GM19099 (cell line): Measurements from ENCODE around the gene SET.
A peak's percentile ranks its signal among the peaks of the same experiment; 100 is the strongest.

Experiments used
- POLR2A ChIP-seq: IDR thresholded peaks from 3 replicates; pipeline ENCODE4 v1.6.1; 2011; ENCODE audit warnings: low read depth; ENCODE audit not compliant: insufficient read length; ENCODE audit errors: extremely low read depth

Gene SET

DNA sequence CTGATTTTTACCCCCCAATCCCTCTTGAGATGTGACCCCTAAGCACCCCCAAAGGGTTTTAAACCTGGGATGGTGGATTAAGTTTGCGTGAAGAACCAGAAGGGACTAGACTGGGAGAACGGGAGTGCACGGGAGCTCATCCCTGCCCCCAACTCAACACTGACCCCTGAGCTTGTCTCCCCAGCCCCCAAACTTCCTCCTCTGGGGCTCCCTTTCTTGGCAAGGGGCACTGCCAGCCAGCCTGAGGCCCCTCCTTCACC, 5.0 kb upstream of the SET start:
- peak; percentile 40 for TF ChIP-seq POLR2A

DNA sequence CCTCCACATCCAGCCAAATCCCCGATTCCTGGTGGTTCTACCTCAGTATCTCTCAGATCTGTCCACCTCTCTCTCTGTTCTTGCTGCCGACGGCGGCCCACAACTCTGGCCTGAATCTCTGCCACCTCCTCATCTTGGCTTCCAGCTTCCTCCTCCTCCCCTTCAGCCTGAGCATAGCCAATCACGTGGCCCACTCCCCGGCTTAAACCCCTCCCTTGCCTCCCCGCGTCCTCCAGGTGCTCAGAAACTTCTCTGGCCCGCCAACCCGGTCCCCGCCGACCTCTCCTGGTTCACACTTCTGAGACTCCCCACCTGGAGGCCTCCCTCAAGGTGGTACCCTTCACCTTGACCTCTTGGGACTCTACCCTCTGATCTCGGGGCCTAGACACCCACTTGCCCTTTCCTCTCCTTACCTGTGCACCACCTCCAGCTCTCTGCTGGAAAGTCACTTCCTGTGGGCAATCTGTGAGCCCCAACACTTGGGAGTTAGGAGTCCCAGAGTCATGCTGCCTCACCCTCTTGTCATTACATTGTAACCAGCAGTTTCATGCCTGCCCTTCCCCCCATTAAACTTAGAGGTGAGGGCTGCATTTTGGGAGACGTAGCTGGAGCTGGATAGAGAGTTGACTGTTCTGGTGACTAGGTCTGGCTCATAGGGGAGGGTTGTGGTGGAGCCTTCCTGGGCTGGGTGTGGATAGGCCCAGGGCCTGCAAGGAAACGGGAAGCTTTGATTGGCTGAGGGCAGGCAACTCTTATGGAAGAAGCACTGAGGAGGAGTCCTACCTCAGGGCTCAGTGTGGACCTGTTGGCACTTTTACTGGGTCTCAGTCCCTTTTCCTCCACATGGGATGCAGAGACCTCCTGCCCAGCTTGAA, 4.5 kb upstream of the SET start:
- peak; percentile 95 for TF ChIP-seq POLR2A

DNA sequence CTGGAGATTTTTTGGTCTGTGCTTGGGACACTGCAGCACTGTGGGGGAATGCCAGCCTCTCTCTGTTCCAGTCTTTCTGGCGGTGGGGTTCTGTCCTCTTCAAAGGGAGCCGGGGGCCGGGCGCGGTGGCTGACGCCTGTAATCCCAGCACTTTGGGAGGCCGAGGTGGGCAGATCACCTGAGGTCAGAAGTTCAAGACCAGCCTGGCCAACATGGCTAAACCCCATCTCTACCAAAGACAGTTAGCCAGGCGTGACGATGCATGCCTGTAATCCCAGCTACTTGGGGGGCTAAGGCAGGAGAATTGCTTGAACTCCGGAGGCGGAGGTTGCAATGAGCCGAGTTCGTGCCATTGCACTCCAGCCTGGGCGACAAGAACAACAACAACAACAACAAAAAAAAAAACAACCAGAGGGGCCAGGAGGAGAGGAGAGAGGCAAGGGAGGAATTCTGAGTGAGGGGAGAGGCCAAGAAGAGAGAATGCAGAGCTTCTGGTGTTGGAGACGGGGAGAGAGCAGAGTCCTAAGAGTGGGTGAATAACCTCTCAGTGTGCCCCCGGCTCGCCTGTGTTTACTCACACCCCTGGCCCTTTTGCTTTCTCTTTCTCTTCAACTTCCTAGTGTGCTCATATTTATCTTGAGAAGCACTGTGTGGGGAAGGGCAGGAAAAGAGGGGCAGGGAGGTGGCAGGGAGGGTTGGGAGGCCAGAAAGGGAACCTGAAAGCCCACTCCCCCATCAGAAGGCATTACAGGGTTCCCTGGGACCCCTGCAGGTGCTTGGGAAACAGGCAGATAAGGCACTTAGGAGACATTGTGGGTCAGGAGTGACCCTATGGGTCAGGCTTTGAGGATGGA, 3.2 kb upstream of the SET start:
- TF ChIP-seq POLR2A: no peak

DNA sequence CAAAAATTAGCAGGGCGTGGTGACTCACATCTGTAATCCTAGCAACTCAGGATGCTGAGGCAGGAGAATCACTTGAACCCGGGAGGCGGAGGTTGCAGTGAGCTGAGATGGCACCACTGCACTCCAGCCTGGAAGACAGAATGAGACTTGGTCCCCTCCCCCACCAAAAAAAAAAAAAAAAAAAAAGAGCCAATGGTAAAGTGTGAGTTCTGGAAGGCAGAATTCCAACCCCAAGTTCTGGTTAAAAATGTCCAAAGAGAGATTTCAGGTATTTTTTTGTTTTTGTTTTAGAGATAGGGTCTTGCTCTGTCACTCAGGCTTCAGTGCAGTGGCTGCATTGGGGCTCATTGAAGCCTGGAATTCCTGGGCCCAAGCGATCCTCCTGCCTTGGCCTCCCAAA, 1.6 kb upstream of the SET start:
- TF ChIP-seq POLR2A: no peak

DNA sequence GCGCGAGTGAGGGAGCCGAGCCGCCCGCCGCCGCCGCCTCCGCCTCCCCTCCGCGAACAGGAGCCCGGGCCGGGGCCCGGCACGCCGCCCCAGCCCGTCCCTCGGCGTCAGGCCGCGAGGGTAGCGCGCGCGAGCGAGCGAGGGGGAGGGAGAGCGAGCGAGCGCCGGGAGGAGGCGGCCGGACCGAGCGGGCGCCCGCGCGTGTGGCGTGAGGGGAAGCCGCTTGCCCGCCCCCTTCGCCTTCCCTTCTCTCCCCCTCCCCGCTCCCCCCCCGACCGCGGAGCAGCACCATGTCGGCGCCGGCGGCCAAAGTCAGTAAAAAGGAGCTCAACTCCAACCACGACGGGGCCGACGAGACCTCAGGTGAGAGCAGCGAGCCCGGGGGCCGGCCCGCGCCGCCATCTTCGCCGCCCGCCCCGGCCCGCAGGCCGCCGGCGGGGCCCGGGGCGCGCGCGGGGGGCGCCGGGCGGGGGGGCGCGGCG, 312 bp downstream of the SET start:
- no peak for TF ChIP-seq POLR2A

DNA sequence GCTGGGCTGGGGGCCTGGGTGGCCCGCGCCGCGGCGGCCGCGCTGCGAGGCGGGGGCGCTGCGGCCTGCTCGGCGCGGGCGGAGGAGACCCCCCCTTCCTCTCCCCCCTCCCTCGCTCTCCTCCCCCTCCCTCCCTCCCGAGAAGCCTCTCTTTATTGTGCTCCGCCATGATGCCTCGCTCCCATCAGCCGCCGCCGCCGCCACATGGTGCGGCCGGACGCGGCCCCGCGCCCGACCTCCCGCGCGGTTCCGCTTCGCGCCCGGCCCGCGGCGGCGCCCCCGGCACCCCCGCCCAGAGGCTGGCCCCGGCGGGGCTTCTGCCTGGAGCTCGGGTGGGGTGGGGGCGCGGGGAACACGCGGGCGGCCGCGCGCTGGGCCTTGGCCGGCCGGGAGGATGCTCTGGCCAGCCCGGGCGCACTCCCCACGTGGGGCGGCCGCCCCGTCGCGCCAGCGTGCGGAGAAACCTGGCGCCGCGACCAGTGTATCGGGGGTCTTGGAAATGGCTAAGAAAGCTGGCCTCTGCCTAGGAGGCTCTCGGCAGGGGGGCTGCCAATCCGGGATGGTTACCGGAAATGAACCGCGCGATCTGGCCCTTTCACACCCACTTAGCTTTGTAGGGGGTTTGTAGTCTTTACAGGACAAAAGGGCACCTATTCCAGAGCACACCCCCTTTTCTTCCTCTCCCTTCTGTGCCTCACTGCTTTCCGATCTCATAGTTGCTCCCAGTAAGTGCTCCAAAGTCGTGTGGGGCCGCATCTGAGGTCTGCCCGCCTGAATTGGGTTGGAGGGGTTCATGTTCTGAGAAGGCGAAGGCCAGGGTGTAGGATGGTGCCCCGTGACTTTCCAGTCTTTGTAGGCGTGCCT, 1.0 kb downstream of the SET start:
- TF ChIP-seq POLR2A: peak; percentile 27

DNA sequence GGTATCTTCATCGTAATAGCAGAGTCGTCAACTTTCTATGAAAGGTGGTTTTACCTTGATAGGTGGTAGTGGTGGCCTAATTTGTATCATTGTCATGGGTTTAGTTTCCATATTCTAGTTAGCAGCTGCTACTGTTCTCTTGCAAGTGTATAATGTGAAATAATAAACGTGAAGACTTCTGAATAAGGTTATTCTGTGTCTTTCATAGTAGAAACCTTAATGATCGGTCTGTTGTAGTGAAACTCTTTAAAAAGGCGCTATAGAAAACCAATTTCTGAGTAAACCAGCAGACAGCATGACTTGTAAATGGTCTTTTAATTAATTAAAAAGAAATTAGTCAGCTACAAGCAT, 1.6 kb downstream of the SET start:
- TF ChIP-seq POLR2A: no peak

DNA sequence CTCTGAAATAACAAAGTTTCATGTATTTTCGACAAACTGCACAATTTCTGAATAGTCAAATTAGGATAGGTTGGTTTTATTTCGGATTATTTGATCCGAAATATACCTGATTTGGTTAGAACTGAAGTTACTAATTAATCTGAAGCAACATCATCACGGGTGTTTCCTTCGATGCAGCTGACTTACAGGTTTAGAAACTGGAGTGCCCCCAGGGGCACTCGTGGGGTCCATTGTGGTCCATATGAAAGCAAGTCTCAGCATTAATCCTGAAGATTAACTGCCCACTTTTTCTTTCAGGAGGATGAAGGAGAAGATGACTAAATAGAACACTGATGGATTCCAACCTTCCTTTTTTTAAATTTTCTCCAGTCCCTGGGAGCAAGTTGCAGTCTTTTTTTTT, 5.3 kb downstream of the SET start:
- no peak for TF ChIP-seq POLR2A

DNA sequence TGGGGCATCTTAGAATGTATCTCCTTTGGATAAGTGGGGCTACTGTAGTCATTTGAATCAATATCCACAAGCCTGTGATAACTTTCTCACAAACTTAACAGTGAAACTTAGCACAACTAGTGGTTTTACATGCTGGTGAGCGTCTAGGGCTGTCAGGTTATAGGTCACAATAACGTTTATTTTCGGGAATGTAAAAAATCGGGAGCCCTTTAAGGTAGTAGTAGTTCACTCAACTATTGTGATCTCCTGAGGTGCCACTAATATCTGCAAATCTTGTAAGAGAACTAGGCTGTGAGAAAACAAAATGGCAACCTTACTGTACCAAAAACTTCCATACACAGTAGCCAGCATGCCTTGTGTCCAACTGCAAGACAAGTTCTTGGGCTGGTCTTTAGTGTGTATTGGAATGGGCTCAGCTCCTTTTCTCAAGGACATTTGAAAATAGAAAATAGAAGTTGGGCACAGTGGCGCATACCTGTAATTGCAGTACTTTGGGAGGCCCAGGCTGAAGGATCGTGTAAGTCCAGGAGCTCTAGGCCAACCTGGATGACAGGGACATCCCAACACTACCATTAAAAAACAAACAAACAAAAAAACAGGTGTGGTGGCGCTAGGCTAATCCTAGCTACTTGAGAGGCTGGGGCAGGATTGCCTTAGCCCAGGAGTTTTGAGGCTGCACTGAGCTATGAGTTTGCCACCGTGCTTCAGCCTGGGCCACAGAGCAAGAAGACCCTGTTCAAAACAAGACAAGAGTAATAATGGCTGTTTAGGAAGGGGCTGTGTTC, 8.1 kb downstream of the SET start:
- TF ChIP-seq POLR2A: no peak

DNA sequence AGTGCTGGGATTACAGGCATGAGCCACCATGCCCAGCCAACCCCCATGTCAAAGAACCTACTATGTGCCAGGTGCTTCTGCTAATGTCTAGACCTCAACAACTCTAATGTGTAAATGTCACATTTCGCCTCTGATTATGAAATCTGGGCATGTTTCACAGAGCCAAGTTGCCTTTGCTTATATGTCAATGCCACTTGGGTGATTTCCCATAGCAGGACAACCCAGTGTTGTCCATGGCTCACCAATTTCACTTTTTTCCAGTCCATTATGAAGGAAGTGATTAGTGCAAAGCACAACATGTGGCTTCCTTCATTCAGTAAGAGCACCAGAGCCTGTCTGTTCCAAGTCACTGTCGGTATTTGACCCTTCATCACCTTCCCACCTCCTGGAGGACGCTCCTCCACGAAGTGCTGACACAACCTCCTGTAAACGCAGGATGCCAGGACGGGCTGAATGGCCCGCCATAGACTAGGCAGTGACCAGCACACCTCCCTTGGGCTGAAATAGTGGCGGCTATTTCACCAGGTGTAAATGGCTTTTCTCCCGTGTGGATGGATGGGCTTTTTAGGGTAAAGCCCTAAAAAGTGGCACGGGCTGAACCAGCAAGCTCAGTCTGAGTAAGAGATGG, 12.3 kb downstream of the SET start:
- TF ChIP-seq POLR2A: no peak

DNA sequence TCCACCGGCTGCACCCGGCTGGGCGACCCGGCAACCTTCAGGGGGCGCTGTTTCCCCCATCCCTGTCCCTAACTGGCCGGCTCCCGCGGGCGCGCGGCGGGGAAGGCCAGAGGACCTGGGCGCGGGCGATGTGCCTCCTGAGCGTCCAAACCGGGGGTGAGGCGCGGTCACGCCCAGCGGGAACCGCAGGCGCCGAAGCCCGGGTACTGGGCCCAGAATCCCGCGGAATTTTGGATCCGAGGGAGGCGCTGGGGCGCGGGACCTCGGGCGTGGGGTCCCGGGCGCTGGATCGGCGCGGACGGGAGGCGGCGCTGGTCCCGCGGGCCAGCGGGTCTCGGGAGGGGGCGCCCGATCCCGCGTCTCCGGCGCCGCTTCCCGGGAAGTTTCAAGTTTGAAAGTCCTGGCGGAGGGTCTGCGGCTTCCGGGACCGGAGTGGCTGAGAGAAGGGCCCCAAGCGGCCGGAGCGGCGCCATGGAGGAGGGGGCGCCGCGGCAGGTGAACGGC, 13.5 kb downstream of the SET start, which contains the start of gene PKN3:
Gene PKN3 (plus strand): TSS at position 59 of the 504 bp plus-strand sequence. CDS start 413 bp downstream, at position 472.
- TF ChIP-seq POLR2A: peak; percentile 58

DNA sequence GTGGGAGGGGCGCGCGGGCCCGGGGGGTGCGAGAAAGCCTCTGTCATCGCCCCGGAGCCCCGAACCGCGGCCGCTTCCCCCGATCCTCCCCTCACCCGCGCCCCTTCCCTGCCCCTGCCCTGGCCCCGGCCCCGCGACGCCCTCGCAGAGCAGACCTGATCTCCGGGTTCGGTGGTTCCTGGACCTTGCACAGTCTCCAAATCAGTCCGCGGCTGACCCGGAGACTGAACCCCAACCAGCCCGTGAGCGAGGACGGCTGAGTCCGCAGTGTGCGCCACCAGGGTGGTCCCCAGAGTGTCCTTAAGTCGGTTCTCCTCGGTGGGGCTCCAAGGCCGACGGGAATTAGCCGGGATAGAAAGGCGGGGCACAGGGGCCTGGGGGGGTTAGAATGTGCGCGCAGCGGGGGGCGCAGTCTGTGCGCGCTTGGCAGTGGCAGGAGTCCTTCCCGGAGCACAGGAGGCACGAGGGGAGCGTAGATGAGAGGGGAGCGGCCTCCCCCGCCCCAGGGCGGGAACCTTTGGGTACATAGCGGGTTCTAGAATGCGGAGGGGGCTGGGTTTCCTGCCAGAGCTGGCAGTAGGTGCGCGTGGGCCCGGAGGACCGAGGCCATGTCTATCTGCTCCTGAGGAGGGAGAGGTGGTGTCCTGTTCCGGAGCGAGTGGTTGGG, 14.1 kb downstream of the SET start:
- TF ChIP-seq POLR2A: no peak

DNA sequence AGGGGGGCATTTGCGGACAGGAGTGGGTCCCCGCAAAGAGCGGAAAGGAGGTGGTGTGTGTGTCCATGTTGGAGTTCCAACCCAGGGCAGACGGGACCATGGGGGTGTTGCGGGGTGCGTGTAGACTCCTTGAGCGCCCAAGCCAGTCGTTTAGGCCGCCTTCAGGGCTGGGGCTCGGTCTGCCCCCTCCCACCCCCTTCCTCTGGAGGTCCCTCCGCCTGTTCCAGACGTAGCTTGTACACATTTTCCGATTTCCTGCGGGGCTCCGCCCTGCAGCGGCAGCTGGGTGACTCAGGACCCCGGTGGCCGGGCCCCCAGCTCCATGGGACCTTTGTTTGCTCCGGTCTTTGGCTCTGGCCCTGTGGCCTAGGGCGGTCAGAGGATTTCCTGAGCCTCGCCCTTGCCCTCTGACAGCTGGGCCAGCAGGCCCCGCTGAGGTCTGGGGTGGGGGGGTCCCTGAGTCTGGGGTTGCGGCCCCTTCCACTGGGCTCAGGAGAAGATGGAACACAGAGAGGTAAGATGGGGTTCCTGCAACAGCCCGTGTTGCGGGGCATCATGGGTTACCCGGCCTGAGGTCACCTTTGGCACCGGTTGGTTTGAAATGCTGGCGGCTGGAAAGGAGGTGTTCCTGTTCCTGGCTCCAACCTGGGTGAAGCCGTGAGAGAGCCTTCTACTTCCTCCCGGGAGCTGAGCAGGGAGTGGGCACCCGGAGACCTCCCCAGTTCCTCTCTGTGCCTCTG, 14.8 kb downstream of the SET start:
- no peak for TF ChIP-seq POLR2A

DNA sequence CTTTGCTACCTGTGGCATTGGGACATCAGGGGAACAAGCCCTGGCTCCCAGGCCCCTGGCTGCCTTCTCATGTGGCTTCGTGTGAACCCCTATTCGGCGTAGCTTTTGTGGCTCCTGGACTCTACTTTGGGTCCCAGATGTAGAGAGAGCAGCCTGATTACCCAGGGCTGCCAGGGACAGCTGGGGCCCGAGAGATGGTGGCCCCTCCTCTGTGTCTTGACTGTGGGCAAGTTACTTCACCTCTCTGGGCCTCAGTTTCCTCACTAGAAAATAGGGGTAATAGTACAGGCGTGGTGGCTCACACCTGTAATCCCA, 15.3 kb downstream of the SET start:
- no peak for TF ChIP-seq POLR2A
